Right renal cortex interstitium (tissue), 3 donors: ENCODE data around the gene R3HDM4. TPM values are rescaled to one million over a fixed set of nuclear protein-coding genes. Genes with fewer than 3 reads are reported as not detected.

Source experiments
- DNase-seq, 3 donors: peaks; one replicate each; pipeline ENCODE4 v3.0.0-alpha.2; 2013; ENCODE audit warnings: low read depth in 3 of 3, low spot score in 2 of 3
- polyA plus RNA-seq, 3 donors: library from polyadenylated mRNA; unstranded; fragments of 120-200 nt; gene quantifications; one replicate each; pipeline ENCODE4 v1.2.1, GENCODE V29; 2013; ENCODE audit not compliant: insufficient read length in 3 of 3

The R3HDM4 gene
- polyA plus RNA-seq, 3 donors = 32.0 to 37.7 (median 34.1) TPM

DNA sequence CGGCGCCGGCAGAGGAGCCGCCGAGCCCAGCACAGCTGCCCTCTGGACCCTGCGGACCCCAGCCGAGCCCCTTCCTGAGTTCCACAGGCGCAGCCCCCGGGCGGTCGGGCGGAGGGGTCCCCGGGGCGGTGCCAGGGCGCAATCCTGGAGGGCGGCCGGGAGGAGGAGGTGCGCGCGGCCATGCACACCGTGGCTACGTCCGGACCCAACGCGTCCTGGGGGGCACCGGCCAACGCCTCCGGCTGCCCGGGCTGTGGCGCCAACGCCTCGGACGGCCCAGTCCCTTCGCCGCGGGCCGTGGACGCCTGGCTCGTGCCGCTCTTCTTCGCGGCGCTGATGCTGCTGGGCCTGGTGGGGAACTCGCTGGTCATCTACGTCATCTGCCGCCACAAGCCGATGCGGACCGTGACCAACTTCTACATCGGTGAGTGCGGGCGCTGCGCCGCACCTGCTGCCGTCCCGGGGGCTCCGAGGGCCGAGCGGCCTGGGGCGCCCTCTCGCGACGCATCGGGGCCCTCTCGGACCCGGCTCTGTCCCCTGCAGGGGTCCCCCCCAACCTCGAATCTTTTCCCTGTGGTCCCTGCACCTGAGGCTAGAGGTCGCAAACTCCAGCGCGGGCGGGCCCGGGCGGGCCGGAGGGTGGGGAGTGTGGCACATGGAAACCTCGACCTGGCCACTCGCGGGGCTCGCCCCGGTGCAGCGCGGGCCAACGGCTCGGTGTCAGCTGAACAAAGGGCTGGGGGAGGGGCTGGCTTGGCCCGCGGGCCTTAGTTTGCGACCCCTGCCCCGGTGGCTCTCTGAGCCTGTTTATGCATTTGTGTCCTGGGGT, 4.5 kb upstream of the R3HDM4 start, which contains the start of gene KISS1R:
KISS1R (plus strand) TSS at position 11 of the 829 bp plus-strand sequence; CDS start at position 181, 170 bp downstream.
- no peak for DNase-seq

- no peak for DNase-seq
These were observed 3.8 kb upstream of the R3HDM4 start for GRCh38 chr19:916645-917322.

DNA sequence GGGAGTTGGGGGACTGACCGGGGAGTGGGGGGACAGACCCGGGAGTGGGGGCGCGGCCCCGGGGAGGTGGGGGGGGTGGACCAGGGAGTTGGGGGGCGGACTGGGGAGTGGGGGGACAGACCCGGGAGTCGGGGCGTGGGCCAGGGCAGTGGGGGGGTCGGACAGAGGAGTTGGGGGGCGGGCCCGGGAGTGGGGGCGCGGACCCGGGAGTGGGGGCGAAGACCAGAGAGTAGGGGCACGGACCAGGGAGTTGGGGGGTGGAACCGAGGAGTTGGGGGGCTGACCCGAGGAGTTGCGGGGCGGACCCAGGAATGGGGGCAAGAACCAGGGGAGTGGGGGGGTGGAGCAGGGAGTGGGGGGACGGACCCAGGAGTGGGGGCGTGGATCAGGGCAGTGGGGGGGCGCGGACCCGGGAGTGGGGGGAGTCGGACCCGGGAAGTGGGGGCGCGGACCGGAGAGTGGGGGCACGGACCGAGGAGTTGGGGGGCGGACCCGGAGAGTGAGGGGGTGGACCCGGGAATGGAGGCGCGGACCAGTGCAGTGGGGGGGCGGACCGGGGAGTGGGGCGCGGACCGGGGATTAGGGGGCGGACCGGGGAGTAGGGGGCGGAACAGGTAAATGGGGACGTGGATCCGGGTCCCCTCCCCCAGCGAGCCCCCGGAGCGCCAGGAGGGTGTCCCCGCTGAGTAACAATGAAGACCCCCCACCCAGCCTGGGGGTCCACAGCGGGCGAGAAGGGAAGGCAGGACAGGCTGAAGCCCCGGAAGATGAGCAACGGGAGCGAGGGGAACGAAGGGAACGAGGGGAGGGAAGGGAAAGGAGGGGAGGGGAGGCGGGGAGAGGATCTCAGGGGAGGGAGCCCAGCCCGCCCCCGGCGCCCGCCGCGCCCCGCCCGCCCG, 589 bp downstream of the R3HDM4 start:
- DNase-seq = no peak

DNA sequence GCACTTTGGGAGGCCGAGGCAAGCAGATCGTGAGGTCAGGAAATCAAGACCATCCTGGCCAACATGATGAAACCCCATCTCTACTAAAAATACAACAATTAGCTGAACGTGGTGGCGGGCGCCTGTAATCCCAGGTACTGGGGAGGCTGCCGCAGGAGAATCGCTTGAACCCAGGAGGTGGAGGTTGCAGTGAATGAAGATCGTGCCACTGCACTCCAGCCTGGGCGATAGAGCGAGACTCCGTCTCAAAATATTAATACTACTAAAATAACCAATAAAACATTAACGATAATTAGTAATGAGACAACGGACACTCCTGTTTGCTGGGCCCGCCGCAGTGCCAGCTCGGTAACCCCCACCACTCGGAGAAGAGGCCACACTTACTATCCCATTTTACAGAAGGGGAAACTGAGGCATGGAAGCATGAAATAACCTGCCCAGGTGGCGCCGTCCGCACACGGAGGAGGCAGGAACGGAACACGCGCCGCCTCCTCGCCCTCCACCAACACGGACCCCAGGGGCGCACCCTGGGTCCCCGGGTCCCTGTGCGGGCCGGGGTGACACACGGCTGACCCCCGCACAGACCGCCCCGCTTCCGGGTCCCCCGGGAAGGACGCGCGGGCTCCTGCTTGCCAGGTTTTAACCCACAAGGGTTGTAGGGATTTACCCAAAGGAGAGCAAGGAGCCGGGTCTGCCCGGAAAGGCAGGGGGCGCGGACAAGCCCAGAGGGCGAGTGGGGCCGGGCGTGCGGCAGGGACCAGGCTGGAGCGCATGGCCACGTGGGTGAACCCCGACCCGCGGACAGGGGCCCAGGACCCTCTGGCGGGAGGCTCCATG, 1.6 kb downstream of the R3HDM4 start:
- no peak for DNase-seq

DNA sequence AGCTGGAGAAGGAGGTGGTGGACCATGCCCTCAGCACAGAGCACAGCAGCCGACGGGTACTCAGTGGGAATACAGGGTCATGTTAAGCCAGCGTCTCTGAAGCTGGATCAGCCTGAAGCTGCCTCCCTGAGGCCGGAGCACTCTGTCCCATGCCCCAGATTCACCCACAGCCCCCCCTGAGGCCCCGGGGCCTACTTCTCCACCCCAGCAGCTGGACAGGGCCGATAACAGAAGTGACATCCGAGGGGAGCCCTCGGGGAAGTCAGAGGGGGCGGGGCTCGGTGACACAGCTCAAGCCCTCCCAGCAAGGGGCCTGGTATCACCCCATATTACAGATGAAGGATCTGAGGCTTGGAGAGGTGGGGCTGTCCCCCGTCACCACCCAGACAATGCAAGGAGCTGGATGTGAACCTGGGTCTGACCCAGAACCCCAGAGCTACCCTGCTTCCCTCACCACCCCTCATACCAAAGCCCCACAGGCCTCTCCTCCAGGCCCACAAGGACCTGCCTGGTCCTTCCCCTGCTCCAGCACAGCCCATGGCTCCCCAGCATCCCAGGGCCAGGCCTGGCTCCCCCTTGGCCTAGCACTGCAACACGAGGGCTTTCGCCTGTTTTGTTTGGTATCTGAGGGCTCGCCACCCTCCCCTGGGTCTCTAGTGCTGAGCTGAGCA, 5.7 kb downstream of the R3HDM4 start:
- DNase-seq = no peak

DNA sequence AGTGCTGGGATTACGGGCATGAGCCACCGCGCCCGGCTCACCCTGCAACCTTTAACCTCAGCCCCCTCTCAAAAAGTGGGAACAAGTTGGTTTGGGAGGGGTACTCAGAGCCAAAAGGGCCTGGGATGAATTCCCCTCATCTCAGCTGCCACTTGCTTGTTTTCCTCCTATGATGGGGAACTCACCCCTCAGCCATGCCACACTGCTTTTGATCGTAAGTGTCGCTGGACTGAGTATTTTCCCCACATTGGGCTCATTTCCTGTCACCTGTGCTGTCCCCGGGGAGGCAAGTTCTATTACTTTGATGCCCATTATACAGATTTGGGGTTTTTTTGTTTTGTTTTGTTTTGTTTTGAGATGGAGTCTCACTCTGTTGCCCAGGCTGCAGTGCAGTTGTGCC, 6.5 kb downstream of the R3HDM4 start:
- no peak for DNase-seq

DNA sequence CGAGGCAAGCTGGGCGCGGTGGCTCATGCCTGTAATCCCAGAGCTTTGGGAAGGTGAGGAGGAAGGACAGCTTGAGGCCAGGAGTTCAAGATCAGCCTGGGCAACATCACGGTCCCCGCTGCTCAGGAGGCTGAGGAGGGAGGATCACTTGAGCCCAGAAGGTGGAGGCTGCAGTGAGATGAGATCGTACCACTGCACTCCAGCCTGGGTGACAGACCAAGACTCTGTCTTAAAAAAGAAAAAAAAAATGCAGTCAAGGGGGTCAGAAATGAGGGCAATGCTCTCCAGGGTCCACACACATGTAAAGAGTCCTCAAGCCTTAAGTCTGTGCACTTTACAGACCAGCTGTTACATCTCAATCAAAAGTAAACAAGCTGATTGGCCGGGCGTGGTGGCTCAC, 8.5 kb downstream of the R3HDM4 start:
- no peak for DNase-seq

GRCh38 chr19:903266-903797, 9.7 kb downstream of the R3HDM4 start:
- no peak for DNase-seq

DNA sequence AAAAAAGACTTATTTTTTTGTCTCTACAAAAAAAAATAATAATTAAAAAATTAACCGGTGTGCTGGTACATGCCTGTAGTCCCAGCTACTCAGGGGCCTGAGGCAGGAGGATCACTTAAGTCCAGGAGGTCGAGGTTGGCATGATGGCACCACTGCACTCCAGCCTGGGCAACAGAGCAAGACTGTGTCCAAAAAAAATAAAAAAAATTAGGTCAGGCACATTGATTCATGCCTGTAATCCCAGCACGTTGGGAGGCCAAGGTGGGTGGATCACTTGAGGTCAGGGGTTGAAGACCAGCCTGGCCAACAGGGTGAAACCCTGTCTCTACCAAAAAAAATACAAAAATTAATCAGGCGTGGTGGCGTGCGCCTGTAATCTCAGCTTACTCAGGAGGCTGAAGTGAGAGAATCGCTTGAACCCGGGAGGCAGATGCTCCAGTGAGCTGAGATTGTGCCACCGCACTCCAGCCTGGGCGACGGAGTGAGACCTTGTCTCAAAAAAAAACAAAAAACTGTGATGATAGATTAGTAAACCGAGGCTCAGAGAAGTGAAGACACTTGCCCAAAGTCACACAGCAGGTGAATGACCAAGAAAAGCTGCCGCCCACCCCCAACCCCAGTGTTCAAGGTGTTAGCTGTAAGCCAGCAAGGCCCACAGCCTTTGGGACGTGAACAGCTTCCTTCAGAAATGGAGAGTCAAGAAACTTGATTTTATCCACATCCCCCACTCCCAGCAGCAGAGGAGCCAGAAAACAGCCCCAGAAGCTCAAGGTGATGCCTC, 10.4 kb downstream of the R3HDM4 start:
- DNase-seq = no peak

DNA sequence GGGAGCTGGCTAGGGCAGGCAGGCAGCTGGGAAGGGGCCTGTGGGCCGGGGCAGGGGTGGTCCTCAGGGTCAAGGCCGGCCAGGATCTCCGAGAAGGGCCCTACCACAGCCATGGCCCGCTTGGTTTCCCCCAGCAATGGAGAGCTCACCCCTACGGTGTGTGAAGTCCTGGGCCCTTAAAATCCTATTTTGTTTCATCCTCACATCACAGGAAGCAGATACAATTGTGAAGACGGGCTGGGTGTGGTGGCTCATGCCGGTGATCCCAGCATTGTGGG, 11.0 kb downstream of the R3HDM4 start:
- DNase-seq = no peak

DNA sequence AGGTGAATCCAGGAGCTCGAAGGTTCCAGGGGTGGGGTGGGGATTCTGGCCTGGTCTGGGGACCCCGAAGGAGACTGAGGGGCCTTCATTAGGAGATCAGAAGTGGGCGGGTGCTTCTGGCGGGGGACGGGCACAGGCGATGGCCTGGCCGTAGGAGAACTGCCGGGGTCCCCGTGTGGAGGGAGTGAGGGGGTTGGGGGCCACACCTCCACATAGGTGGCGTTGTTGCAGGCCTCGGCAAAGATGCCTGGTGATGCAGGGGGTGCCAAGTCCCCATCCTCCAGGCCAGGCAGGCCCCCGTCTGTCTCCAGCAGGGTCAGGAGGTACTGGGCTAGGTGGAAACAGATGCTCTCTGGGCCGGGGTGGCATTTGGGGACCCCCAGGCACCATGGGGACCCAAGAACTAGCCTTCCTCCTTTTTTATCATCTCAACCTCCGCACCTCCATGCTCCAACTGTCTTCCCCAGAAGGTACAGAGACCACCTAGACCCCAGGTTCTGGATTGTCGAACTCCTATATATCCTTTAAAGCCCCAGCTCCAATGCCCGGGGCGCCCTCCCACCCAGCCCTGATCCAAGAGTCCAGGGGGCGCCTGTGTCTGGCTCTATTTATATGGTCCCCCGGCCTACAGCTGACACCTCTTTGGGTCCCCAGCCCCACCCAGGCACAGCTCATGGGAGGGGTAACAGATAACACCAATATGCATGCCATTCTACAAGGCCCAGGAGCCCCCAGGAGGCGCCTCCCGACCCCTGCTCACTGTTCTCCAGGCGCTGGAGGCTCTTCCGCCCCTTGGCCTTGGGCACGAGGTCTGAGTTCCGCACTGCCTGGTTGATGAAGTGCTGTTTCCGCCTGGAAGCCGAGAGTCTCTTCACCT, 11.6 kb downstream of the R3HDM4 start:
- no peak for DNase-seq

DNA sequence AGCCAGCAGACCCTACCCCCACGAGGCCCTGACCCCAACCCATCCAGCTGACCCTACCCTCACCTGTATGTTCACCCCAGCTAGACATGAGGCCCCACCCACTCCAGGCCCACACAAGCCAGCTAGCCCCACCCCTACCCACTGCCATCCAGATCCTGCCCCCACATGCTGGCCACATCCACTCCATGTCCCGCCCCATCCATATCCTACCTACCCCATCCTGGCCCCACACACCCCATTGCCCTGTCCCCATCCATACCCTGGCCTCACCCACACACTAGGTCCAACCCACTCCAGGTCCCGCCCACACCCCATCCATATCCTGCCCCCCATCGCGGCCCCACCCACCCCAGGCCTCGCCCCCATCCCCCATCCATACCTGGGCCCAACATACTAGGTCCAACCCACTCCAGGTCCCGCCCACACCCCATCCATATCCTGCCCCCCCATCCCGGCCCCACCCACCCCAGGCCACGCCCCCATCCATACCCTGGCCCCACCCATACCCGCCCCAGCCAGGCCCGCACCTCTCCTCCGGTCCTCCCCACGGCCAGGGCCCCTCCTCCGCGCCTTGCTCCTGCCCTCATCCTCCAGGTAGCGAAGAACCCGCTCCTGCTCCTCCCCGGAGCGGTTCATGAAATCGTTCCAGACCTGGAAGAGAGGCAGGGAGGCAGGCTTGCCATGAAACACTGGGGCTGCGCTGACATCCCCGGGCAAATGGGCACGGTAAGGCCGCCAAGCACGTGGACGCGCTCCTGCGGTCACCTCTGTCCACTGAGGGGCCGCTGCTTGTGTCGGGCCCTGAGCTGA, 12.5 kb downstream of the R3HDM4 start:
- DNase-seq = no peak

DNA sequence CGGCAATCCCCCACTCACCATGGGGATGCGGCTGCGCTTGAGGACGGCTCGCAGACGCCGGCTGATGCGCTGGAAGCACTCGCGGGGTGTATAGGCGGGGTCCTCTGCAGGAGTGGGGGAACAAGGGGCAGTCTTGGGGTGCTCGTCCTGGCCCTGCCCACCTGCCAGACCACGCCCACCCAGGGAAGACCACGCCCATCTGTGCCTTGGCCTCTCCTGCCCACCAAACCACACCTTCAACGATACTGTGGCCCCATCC, 13.0 kb downstream of the R3HDM4 start:
- DNase-seq = no peak

DNA sequence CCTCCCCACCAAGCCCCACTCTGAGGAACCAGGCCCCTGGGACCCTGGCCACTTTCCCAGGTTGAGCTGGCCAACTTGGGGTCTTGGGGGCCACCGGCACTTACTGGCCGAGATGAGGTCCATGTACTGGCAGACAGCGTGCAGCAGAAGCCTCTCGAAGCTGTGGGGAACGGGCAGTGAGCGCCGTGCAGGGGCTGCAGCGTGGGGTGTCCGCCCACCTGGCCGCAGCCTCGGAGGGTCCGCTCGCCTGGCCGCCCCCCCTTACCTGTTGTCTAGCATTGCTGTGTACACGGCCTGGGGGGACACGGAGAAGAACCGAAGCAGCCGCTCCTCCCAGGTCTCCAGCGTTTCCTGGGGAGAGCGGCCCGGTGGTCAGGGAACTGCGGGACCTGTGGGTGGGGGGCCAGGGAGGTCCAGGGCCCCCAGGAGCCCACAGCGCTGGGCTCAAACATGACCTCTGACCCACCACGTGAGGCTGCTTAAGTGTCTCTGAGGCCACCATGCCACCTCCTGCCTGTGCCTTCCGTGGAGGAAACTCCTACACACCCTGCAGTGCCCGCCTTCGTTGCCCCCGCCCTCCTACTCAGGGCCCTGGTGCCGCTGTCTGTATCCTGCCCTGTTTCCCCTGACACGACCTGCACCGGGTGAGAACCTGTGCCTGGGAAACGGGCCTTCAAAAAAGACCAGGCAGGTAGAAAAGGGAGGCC, 13.5 kb downstream of the R3HDM4 start:
- no peak for DNase-seq

GRCh38 chr19:898663-899062, 14.4 kb downstream of the R3HDM4 start:
- no peak for DNase-seq

- DNase-seq = no peak
These were observed 15.5 kb downstream of the R3HDM4 start for GRCh38 chr19:897442-898039.
